Transverse colon (tissue), 4 donors: ENCODE data around the gene MARCHF9.
A peak's percentile ranks its signal among the peaks of the same experiment; 100 is the strongest.

Source experiments
- EP300 ChIP-seq: sonication (generic); formaldehyde crosslinking; IDR thresholded peaks from one replicate; pipeline ENCODE4 v1.6.1; 2017; ENCODE audit warnings: antibody characterized with exemption, low read depth
- POLR2A ChIP-seq: fragments of 450-650 bp; IDR thresholded peaks from one replicate; pipeline ENCODE4 v1.6.1; 2016; ENCODE audit warnings: antibody characterized with exemption, mild to moderate bottlenecking, moderate library complexity
- POLR2AphosphoS5 ChIP-seq, 3 donors: sonication (generic); formaldehyde crosslinking; IDR thresholded peaks; one replicate each; pipeline ENCODE4 v1.6.1; 2016; ENCODE audit warnings: antibody characterized with exemption in 3 of 3
- TF ChIP-seq, protein P1 (sequence below), 5 experiments: fragments of 200-600 bp in 3 of 5; fragments of 450-650 bp in 2 of 5; sonication (generic) in 3 of 5; IDR thresholded peaks; 1 replicate in 2 of 5; 2 replicates in 3 of 5; pipeline ENCODE4 v1.5.1; 2016 to 2017; ENCODE audit warnings: antibody characterized with exemption in 5 of 5, inconsistent platforms in 3 of 5, mild to moderate bottlenecking in 2 of 5, moderate library complexity in 1 of 5

DNA sequence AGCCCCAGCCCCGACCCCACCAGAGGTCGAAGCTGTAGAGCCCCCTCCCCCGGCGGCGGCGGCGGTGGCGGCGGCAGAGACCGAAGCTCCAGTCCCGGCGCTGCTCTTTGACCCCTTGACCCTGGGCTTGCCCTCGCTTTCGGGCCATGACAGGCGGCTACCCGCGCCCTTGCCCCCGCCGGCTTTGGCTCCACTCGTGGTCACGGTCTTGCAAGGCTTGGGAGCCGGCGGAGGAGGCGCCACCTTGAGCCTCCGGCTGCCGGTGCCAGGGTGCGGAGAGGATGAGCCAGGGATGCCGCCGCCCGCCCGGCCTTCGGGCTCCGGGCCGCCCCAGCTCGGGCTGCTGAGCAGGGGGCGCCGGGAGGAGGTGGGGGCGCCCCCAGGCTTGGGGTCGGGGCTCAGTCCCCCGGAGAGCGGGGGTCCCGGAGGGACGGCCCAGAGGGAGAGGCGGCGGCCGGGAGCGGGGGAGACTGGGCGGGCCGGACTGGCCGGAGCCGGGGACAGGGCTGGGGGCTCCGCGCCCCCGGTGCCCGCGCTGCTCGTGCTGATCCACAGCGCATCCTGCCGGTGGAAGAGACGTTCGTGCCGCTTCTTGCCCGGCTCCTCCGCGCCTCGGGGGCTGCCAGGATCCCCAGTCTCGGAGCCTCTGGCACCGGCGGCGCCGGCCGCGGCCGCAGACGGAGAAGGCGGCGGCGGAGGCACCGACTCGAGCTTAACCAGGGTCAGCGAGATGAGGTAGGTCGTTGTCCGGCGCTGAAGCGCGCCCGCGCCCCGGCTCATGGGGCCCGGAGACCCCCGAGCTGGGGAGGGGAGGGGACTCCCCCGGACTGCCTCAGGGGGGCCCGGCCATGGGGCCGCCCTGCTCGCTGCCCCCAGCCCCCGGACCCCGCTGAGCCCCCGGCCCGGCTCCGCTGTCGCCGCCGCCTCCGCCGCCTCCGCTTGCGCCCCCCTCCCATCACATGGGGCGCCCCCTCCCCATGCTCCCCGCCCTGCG, 17.1 kb upstream of the MARCHF9 start:
- TF ChIP-seq, protein P1, sequence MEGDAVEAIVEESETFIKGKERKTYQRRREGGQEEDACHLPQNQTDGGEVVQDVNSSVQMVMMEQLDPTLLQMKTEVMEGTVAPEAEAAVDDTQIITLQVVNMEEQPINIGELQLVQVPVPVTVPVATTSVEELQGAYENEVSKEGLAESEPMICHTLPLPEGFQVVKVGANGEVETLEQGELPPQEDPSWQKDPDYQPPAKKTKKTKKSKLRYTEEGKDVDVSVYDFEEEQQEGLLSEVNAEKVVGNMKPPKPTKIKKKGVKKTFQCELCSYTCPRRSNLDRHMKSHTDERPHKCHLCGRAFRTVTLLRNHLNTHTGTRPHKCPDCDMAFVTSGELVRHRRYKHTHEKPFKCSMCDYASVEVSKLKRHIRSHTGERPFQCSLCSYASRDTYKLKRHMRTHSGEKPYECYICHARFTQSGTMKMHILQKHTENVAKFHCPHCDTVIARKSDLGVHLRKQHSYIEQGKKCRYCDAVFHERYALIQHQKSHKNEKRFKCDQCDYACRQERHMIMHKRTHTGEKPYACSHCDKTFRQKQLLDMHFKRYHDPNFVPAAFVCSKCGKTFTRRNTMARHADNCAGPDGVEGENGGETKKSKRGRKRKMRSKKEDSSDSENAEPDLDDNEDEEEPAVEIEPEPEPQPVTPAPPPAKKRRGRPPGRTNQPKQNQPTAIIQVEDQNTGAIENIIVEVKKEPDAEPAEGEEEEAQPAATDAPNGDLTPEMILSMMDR (IDR thresholded peaks at IDR 0.05) = peak in 1 of 5 experiments; percentile 12
- TF ChIP-seq POLR2AphosphoS5 (IDR thresholded peaks at IDR 0.05) = no peak
- TF ChIP-seq EP300 = no peak
- no peak for TF ChIP-seq POLR2A
